ENCODE data around the gene RAB18.
"Not testable (repeated sequence)": the region's sequence is repeated elsewhere in the genome, so short reads cannot be mapped to it uniquely, and the experiment has no call there.

RAB18 gene

GRCh38 chr10:27504007-27504807 lies at the start of gene RAB18:
Gene RAB18 (plus strand): TSS chr10:27504304. CDS start chr10:27504370, 66 bp downstream.
- DNase-seq, result peak; percentile 68

- no peak for DNase-seq
These were observed 49.3 kb upstream of the RAB18 start for GRCh38 chr10:27454837-27455236.

DNA sequence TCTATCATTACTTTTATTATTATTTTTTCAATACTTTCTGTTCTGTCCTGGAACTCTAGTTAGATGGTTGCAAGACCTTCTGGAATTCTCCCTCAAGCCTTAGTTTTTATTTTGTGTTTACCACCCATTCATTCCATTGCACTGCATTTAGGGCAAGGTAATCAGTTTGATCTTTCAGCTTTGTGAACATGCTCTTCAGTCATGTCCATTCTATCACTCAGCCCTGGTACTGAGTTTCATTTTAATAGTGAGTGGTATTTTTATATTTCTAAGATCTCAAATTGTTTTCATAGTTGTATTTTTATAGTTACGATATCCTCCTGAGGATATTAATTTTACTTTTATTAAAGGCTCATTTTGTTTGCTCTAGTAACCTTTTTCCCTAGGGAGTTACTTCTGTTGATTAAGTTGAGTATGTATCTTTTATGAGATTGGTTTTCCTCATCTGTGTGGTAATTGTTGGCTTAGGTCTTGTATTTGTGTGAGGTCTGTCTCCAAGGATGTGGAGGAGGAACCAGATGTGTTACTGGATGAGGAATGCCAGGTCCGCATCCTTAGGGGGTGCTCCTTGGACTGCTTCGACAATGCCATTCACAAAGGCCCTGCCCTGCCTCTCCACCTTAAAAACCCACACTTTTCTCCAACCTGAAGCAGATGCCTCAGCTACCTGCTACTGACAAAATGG lies 46.7 kb upstream of the RAB18 start:
- no peak for DNase-seq

GRCh38 chr10:27457966-27458365 lies 46.1 kb upstream of the RAB18 start:
- DNase-seq, result no peak

- no peak for DNase-seq
These were observed 42.8 kb upstream of the RAB18 start for GRCh38 chr10:27461312-27461711.

DNA sequence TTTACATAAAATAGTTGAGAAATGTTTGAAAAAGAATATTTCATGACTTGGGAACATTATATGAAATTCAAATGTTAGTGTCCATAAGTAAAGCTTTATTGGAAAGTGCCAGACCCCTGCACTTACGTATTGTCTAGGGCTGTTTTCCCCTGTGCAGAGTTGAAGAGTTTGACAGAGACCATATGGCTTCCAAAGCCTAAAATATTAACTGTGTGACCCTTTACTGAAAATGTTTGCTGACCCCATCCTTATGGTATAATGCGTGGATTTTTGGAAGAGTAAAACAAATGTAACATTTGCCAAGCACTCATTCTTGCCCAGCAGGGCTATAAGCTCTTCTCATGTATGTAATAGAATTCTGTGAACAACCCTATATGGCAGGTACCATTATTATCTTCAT lies 40.1 kb upstream of the RAB18 start:
- DNase-seq, result no peak

DNA sequence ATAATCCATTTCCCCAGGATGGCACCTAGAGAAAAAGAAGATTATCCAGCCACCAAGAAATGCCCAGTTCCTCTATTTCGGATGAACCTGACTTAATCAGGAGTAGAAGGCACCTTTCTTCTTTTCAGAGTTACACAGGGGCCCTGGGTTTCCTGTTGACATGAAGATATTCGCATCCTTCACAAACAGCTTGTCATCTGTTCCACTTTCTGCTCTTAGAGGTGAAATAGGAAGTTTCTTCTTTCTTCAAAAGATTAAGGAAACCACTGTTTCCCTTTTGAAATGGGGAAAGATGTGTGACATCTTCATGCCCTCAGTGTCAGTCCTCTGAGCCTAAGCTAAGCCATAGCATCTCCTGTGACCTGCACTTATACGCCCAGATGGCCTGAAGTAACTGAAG lies 39.1 kb upstream of the RAB18 start:
- DNase-seq, result no peak

- not testable (repeated sequence) for DNase-seq
These were observed 38.5 kb upstream of the RAB18 start for GRCh38 chr10:27465596-27465995.

DNA sequence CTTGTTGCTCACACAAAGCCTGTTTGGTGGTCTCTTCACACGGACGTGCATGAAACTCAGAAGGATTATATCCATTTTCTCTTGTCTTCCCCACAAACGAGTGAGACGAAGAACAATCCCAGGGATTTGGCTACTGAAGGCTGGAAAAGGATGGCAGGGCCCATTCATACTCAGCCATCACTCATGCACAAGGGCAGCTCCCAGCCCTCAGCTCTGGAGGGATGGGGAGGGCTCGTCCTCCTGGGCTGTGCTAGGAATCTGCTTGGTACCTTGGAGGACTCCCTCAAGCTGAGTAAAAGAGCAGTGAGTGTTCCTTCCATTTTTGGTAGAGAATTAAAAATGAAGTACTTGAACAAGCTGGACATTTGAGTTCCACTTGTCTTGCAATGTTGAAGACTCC lies 33.2 kb upstream of the RAB18 start:
- DNase-seq, result no peak

GRCh38 chr10:27474741-27475140 lies 29.4 kb upstream of the RAB18 start:
- DNase-seq, result no peak

DNA sequence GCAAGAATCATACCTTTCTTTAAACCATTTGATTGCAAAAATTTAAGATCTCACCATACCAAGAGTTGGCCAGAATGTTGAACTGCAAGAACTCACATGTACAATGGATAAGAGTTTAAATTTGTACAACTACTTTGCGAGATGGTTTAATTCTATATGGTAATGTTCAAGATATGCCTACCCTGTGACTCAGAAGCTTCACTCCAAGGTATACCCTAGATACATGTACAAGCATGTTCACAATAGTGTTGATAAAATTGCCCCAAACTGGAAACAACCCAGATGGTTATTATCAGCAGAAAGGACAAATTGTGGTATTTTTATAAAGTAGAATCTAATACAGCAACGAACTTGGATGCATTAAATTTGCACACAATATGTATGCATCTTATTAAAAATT lies 25.1 kb upstream of the RAB18 start:
- no peak for DNase-seq

GRCh38 chr10:27481486-27481885 lies 22.6 kb upstream of the RAB18 start:
- DNase-seq, result no peak

DNA sequence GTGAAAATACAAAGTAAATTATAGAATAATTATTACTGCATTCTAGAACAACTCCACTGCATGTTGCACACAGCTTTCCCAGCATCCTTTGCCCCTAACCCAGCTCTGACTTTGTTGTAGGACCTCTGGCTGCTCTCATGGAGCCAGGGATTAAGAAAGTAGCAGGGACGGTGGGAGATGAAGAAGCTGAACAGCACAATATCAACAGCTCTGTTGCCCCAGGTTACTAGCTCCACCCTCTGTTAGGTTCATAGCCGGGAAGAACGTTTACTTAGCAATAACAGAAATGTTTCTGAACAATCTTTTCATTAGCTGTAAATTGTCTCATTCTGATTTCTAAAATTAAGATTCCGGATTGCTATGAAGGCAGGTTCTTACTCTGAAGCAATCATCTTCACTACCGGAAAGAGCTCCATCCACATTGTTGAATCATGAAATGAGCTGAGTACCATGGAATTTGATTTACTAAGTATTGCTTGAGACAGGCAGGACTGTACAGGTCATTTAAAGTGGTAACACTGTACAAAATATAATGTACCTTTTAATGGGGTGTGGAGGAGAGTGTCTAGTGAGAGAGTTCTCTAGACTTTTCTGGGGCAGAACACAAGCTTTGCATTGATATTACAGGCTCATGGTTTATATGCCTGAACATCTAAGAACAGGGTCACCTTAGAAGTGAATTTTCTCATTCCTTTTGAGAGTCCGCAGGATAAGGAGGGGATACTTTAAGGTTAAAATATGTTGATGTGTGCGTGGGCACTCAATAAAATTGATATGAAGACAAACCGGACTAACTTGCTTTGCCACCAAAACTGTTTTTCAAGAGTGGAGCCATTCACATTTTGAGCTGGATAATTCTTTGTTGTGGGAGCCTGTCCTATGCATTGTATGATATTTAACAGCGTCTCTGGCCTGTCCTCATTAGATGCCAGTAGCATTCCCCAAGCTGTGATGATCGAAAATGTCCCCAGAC lies 20.8 kb upstream of the RAB18 start:
- no peak for DNase-seq

GRCh38 chr10:27485368-27485767 lies 18.7 kb upstream of the RAB18 start:
- no peak for DNase-seq

- no peak for DNase-seq
These were observed 18.1 kb upstream of the RAB18 start for GRCh38 chr10:27485986-27486385.

- DNase-seq, result no peak
These were observed 13.3 kb upstream of the RAB18 start for GRCh38 chr10:27490807-27491206.

- no peak for DNase-seq
These were observed 9.8 kb upstream of the RAB18 start for GRCh38 chr10:27494116-27494805.

- DNase-seq, result no peak
These were observed 8.0 kb upstream of the RAB18 start for GRCh38 chr10:27496137-27496536.

GRCh38 chr10:27500096-27500495 lies 4.0 kb upstream of the RAB18 start:
- DNase-seq, result no peak

DNA sequence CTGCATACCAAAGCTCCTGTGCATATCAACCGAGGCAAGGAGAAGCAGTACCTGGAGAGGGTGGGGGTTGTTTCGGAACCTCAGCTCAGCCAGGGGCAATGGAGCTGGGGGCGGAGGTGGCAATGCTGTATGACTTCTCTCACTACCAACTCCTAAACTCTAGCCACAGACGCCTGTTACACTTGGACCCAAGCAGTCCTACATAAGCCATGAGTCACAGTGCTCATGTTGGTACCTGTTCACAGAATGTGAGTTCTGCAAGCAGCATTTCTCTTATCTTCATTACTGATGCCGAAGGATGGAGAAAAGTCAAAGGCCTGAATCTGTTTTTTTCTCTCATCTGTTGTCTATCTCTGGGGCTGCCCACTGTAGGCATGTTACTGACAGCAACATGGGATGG lies 3.2 kb upstream of the RAB18 start:
- no peak for DNase-seq

DNA sequence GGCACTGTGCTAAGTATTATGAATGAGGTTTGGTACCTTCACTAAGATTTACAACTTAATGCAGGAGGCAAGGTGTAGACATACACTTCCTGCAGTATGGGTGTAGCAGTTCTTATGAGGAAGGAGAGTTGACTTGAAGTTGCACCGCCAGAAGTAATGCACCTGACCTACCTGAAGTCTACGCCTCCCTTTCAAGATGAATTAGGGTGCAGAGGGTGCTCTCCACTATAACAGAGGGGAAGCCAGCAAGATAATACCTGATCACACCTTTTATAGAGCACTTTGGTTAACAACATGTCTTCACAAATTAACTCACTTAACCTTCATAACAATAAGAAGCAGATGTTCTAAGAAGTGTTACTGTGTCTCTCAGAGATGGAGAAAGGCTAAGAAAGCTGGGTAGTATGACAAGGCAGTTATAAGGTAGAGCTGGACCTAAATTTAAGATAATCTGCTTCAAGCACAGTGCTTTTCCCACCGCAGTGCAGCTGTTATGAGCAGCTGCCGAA lies 552 bp upstream of the RAB18 start:
- no peak for DNase-seq

DNA sequence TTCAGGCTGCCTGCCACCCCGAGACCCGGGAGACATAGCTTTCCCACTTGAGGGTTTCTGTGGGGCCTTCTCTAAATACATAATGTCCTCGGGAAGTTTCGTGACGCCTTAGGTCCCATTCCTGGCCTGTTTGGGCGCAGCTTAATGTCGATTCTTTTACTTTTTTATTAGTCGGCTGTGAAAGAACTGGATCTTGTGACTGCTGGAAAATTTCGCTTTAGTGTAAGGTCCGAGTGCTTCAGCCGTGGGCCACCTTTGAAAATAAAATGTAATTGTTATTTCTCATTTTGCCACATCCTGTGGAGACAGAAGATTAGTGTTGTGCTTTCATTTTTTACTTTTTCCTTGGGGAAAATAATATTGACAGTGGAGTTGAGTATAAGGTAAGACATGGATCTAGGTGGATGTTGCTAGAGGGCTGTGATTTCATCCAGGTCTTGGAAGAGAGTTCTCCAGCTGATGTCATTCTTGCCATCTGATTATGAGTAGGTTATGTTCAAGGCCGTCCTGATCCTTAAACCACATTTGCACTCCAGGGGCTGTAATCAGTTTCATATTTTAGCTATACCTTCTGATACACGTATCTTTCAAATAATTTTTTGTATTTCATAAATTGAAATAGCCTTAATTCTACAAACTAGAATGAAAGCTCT lies 830 bp downstream of the RAB18 start:
- no peak for DNase-seq
